GM12892 (cell line): ENCODE measurements around the gene C19orf67.

Experiments used
- POLR2A ChIP-seq: IDR thresholded peaks from 2 replicates; pipeline ENCODE4 v1.6.1; 2011; ENCODE audit warnings: low read depth, low read length, control low read depth
- TAF1 ChIP-seq: IDR thresholded peaks from 2 replicates; pipeline ENCODE4 v1.6.1; 2011; ENCODE audit warnings: low read depth, mild to moderate bottlenecking, control low read depth, low read length, borderline replicate concordance

DNA sequence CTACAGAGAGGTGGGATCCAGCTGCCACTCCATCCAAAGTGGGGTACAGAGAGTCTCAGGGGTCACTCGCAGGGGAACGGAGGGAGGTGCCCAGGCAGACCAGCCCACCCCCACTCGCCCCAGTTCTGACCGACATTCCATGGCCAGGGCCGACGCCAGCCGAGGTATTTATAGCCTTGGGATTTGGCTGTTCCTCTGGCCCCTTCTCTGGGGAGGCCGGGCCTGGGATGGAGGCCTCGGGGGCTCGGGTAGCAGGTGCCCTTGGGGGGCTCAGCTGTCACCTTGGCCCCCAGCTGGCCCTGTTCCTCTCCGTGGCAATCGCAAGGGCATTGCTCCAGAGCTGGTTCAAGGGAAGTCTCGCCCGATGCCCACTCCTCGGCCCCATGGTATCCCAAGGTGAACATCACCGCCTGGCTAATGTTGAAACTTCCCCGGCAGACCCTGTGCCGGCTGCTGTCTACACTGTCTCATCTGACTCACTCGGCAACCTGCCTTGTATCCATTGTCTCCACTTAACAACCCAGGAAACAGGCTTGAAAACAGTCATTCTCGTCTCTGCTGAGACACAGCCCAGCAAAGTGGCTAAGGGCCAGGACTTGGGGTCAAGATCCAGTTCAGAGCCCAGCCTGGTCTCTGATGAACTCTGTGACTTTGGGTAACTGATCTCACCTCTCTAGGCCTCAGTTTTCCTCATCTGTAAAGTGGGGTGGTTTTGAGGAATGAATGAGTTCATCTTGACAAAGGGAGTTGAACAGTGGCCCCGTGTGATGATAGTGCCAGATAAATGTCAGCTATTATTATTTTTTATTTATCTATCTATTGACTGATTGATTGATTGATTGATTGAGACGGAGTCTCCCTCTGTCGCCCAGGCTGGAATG lies 22.2 kb upstream of the C19orf67 start:
- TF ChIP-seq TAF1 (no peak), POLR2A (no peak)
